ENCODE results near the gene SLC24A3. TPM values are rescaled to one million over a fixed set of nuclear protein-coding genes. Genes with fewer than 3 reads are reported as not detected.

The SLC24A3 gene
- total RNA-seq, 1 donor from 2014 or later = 14.0 TPM

GRCh38 chr20:19770375-19770774 lies 557.9 kb downstream of the SLC24A3 start:
- no peaks in the 10 kb centered on the region for H3K27me3 Mint-ChIP-seq
- H3K36me3 Mint-ChIP-seq = peaks cover 23% of the 10 kb centered on the region
- DNase-seq (ENCODE audit: extremely low spot score, unreplicated experiment) = peak; percentile 34
- peaks cover 4% of the 10 kb centered on the region for H3K9me3 Mint-ChIP-seq
- no peak overlapping the region for H3K27ac Mint-ChIP-seq
- peak overlapping the region; percentile 5 for H3K4me3 Mint-ChIP-seq
- TF ChIP-seq CTCF (conservative IDR thresholded peaks at IDR 0.05) = no peak
- H3K4me1 Mint-ChIP-seq (ENCODE audit: unreplicated experiment) = peaks cover 54% of the 10 kb centered on the region

GRCh38 chr20:19771031-19771430 lies 558.6 kb downstream of the SLC24A3 start:
- Mint-ChIP-seq H3K36me3 (peaks cover 23% of the 10 kb centered on the region), H3K4me3 (peak overlapping the region; percentile 34), H3K27me3 (no peaks in the 10 kb centered on the region), H3K9me3 (peaks cover 4% of the 10 kb centered on the region), H3K4me1 (ENCODE audit: unreplicated experiment) (peaks cover 53% of the 10 kb centered on the region), H3K27ac (peak overlapping the region; percentile 73)
- peak; percentile 16 for DNase-seq (ENCODE audit: extremely low spot score, unreplicated experiment)
- no peak for TF ChIP-seq CTCF (conservative IDR thresholded peaks at IDR 0.05)

Data from type B pancreatic cell (in vitro differentiated cells).